HepG2 (cell line): ENCODE data around the gene RCOR1. TPM values are rescaled to one million over a fixed set of nuclear protein-coding genes. Genes with fewer than 3 reads are reported as not detected.

Experiments
- GATAD2A ChIP-seq: IDR thresholded peaks from 2 replicates; pipeline ENCODE4 v1.6.1; 2016
- MIER3 ChIP-seq: IDR thresholded peaks from 2 replicates; pipeline ENCODE4 v1.6.1; 2016; ENCODE audit warnings: missing compliant biosample characterization, borderline replicate concordance
- ZNF24 ChIP-seq: fragments of 450-650 bp; IDR thresholded peaks from 2 replicates; pipeline ENCODE4 v1.6.1; 2017; ENCODE audit warnings: antibody characterized with exemption, mild to moderate bottlenecking
- ZNF318 ChIP-seq: sonication (generic); formaldehyde crosslinking; IDR thresholded peaks from 2 replicates; pipeline ENCODE4 v1.4.0; 2020; ENCODE audit warnings: mild to moderate bottlenecking, missing genetic modification reagents
- ZNF460 ChIP-seq: sonication (generic); formaldehyde crosslinking; IDR thresholded peaks from 2 replicates; pipeline ENCODE4 v1.5.1; 2020; ENCODE audit warnings: missing genetic modification reagents, mild to moderate bottlenecking, borderline replicate concordance
- ZNF670 ChIP-seq: sonication (generic); formaldehyde crosslinking; IDR thresholded peaks from 2 replicates; pipeline ENCODE4 v1.8.0; 2022; ENCODE audit warnings: mild to moderate bottlenecking, missing genetic modification reagents, borderline replicate concordance
- ZNF800 ChIP-seq: sonication (generic); formaldehyde crosslinking; IDR thresholded peaks from 2 replicates; pipeline ENCODE4 v1.4.0; 2020; ENCODE audit warnings: missing genetic modification reagents
- polyA plus RNA-seq, 8 experiments: library from polyadenylated mRNA; depleted of rRNA in 3 of 8; stranded (reverse) in 7 of 8; unstranded in 1 of 8; fragments of >200 nt; fragmentation: Illumina TruSeq in 4 of 8; extraction: Trizol in 4 of 8; gene quantifications; 2 replicates each; pipeline versions ENCODE4 v1.2.1 to v1.2.3, GENCODE V29; 2011 to 2016; ENCODE audit warnings: low read depth in 4 of 8, missing spikeins in 1 of 8, mixed read lengths in 1 of 8; ENCODE audit not compliant: insufficient read depth in 1 of 8
- total RNA-seq, 5 experiments: library from RNA; depleted of rRNA; stranded (reverse); fragments of >200 nt; fragmentation: Illumina TruSeq; extraction: Trizol; gene quantifications; 2 replicates each; pipeline ENCODE4 v1.2.3, GENCODE V29; 2016; ENCODE audit warnings: low read depth in 1 of 5
- TF ChIP-seq, protein P1 (sequence below): sonication (generic); formaldehyde crosslinking; IDR thresholded peaks from 2 replicates; pipeline ENCODE4 v1.5.1; 2020; ENCODE audit warnings: mild to moderate bottlenecking, missing genetic modification reagents
- TF ChIP-seq, protein P2 (sequence below): sonication (generic); formaldehyde crosslinking; IDR thresholded peaks from 2 replicates; pipeline ENCODE4 v1.5.0; 2020; ENCODE audit warnings: missing genetic modification reagents

RCOR1 gene
- total and polyA plus RNA-seq, 2 of the 13 experiments (the other 11 are each of a cell fraction or from before 2014, with no cell fraction given) = 10.2 to 11.1 TPM

DNA sequence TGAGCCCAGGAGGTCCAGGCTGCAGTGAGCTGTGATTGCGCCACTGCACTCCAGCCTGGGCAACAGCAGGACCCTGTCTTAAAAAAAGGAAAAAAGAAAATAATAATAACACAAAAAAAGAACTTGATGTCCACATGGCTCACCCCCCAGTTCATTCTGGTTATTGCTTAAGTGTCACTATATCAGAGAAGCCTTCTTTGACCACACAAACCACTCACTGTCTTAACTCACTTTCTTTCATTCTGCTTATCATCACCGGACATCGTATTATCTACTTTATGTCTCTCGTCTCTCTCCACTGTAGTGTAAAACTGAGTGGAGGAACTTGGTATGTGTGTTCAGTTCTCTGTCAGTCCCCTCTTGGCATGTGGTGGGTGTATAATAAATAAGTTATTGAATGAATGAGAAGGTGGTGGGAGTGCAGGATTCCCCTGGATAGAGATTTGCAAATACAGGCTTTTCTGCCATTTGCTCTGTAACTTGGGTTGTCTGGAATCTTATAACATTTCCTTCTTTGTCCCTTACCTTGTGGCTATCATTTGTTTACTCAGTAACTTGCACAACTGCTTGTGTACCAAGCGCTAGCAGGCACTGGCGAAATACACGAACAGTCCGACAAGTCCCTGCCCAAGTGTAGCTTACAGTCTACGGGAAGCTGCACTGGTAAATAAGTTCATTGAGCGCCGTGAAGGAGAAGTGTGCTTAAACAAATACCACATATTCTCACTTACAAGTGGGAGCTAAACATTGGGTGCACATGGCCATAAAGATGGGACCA is 98.2 kb downstream of the RCOR1 start (continued):
- TF ChIP-seq ZNF24 = no peak
- TF ChIP-seq ZNF670 (CRISPR knock-in tag) = no peak
- TF ChIP-seq, protein P1, sequence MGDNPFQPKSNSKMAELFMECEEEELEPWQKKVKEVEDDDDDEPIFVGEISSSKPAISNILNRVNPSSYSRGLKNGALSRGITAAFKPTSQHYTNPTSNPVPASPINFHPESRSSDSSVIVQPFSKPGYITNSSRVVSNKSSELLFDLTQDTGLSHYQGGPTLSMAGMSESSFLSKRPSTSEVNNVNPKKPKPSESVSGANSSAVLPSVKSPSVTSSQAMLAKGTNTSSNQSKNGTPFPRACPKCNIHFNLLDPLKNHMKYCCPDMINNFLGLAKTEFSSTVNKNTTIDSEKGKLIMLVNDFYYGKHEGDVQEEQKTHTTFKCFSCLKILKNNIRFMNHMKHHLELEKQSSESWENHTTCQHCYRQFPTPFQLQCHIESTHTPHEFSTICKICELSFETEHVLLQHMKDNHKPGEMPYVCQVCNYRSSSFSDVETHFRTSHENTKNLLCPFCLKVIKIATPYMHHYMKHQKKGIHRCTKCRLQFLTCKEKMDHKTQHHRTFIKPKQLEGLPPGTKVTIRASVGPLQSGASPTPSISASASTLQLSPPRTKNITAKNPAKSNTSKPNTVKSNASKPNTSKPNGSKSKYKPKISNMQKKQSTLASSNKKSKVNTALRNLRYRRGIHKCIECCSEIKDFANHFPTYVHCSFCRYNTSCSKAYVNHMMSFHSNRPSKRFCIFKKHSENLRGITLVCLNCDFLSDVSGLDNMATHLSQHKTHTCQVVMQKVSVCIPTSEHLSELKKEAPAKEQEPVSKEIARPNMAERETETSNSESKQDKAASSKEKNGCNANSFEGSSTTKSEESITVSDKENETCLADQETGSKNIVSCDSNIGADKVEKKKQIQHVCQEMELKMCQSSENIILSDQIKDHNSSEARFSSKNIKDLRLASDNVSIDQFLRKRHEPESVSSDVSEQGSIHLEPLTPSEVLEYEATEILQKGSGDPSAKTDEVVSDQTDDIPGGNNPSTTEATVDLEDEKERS = peak; percentile 98
- no peak for TF ChIP-seq ZNF800 (CRISPR knock-in tag)
- TF ChIP-seq MIER3 (CRISPR knock-in tag) = peak; percentile 57; the same call in 1 of the 2 replicates
- TF ChIP-seq, protein P2, sequence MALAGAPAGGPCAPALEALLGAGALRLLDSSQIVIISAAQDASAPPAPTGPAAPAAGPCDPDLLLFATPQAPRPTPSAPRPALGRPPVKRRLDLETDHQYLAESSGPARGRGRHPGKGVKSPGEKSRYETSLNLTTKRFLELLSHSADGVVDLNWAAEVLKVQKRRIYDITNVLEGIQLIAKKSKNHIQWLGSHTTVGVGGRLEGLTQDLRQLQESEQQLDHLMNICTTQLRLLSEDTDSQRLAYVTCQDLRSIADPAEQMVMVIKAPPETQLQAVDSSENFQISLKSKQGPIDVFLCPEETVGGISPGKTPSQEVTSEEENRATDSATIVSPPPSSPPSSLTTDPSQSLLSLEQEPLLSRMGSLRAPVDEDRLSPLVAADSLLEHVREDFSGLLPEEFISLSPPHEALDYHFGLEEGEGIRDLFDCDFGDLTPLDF (CRISPR knock-in tag) = no peak
- no peak; the same call in 1 of the 2 replicates for TF ChIP-seq ZNF460 (CRISPR knock-in tag)
- peak; percentile 87 for TF ChIP-seq GATAD2A (CRISPR knock-in tag)
- TF ChIP-seq ZNF318 (CRISPR knock-in tag) = no peak
